ENCODE results near the gene MXI1. TPM values are rescaled to one million over a fixed set of nuclear protein-coding genes. Genes with fewer than 3 reads are reported as not detected.

MXI1 gene
- total RNA-seq, 1 donor from 2014 or later, result 35.8 TPM

DNA sequence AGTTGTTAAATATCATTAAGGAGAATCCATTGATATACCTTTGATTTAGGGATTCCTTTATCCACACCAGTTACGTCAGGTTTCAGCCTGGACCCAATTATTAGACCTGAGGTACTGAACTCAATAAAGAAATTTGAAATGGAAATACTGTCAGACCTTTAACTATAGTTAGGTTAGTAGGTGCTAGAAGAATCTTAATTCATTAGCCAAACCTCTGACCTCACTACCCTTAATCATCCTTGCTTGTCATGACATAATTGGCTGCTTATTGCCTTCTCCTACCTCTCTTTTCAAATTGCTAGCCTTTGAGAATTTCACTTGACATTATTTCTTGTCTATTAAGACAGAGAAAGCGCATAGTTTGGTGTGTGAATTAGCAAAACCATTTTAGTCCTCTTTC is 70.2 kb downstream of the MXI1 start:
- ATAC-seq, result no peak

DNA sequence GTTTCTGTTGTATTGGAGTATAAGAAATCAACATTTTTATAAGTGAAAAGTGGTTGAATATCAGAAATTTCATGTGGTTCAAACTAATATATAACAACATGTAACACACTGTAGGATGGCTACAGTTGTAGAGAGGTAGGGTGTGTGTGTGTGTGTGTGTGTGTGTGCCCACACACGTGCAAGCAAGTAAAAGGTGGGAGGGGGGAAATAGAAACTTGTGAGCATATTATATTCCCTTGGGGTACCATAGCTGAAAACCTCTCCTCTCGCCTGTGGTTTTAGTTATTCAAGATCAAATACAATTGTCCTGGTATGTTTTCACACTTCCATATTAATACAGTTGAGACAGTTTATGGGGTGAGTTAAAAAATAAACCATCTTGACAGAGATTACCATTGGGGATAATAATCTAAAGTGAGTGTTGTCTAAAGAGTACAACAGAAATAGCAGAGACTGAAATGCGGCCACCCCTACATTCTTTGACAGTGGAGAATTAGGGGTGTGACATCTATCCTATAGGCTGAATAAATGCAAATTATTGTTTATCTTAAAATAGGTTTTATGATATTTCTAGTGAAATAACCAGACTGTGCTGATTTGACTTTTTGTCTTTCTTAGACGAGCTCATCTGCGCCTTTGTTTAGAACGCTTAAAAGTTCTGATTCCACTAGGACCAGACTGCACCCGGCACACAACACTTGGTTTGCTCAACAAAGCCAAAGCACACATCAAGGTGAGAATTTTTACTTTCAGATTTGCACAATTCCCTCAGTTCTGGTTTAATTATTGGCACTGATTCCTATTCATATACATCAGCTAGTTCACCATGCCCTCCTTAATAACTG is 71.4 kb downstream of the MXI1 start:
- no peak for ATAC-seq

DNA sequence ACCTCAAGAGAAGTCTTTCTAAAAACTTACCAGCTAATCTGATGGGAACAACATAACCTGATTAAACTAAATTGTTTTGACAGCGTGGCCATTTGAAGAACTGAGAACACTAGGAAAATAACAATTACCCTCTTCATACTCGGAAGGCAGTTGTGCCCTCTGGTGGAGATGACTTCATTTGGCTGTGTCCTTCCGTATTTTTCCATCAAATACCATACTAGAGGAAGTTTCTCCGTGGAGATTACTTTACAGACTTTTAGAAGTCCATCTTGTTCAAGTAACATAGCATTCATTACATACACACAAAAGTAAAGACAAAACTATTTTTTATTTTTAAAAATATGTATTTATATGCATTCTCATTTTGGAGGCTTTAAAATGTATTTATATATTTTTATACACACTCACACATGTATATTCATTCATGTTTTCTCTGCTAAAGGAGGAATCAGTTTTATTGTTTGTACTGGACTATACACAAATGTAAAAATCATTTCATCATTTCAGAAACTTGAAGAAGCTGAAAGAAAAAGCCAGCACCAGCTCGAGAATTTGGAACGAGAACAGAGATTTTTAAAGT is 72.1 kb downstream of the MXI1 start:
- peak; percentile 75 for ATAC-seq

DNA sequence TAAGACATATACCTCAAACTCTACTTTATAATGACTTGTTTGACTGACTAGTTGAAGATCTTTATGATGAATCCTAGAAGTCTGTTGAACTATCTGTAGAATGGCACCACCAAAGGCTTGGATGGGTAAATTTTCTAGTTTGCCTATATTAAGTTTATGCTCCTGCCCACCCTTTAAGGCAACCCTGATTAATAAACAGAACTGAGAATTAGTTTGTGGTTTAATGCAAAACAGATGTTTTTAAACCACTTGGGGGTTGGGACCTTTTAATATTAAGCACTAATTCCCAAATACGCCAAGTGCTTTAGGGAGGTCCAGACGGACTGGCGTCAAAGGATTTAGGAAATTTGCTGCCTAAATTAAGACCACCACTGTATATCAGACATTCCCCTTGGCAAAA is 76.9 kb downstream of the MXI1 start:
- ATAC-seq, result no peak

DNA sequence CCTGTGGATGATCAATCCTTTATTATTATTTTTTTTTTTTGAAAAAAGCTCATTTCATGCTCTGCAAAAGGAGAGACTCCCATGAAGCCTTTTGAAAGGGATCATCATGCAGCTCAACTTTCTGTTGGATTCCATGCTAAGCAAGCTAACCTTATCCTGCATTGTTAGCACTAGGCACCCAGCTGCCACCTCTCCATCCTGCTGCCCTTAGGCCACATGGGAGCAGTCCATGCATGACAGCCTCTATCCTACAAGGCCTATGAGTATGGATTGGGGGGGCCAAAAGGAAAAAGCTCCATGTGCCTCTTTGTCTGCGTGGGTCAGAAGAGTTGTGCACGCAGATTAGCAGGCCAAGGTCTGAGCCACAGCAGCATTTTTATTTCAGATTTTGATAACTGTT is 78.1 kb downstream of the MXI1 start:
- ATAC-seq, result no peak

DNA sequence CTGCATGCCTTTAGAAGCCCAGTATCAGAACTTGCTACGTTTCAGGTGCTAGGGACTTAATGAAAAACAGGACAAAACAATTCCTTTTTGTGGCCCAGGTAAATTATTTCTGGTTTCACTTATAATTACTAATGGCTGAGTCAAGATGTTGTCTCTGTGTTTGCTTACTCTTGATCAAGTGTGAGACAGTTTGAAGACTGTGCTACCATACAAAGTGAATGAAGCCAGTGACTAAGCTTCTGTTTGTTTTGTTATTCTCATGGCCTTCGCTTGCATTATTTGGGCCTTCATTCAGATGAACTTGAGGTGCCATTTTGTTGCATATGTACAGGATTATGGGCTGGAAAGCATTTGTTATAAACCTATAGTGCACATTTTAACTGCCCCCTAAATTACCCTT is 79.4 kb downstream of the MXI1 start:
- ATAC-seq, result peak; percentile 51

DNA sequence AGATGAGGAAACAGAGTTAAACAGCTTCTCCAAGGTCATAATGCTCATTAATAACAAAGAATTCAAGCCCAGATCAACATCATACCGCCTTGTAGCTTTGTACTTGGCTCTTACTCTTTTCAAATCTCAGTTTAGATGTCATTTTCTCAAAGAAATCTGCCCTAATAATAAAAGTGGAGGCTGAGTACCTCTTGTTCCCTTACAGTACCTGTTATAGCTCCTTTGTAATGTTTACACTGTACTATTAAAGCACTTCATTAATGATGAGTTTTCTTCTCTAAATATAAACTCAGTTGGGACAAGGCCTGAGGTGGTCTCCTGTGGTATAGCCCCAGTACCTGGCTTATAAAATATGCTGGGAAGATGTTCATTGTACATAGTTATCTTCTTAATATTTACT is 89.6 kb downstream of the MXI1 start:
- no peak for ATAC-seq

DNA sequence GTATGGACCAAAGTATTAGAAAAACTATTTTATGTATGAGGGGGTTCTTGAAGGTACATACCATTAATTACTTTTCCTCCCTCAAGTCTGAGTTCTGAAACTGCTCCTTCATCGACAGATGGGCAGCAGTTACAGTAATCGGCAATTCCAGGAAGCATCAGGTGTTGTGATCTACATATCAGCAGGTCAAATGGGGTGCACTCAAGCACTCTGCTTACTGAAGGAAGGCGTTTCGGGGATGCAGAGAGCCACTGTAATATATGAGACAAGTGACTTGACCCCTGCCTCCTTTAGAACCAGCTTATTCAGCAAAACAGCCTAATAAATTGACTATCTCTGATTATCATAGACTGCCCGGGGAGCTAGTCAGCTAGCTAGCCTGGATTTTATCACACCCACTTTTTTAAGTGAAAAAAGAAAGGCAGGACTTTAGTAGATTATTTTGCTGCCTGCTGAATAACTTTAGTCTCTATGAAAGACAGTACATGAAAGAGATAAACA is 93.1 kb downstream of the MXI1 start:
- no peak for ATAC-seq

DNA sequence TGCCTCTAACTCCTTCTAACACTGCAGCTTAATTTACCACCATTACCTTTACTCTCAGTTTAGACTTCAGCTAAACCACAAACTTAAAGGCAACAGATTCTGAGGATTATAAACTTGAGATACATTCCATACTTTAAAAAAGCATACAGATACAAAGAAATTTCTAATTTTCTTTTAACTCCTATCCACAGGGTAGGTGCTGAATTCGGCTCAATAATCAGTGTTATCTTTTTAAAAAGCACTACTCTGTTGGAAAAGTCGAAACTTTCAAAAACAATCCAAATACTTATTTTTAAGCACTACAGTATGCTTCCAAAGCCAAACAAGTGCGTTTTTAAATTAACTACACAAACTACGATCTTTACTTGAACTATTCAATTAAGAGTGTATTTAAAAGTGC is 96.3 kb downstream of the MXI1 start:
- ATAC-seq, result no peak

DNA sequence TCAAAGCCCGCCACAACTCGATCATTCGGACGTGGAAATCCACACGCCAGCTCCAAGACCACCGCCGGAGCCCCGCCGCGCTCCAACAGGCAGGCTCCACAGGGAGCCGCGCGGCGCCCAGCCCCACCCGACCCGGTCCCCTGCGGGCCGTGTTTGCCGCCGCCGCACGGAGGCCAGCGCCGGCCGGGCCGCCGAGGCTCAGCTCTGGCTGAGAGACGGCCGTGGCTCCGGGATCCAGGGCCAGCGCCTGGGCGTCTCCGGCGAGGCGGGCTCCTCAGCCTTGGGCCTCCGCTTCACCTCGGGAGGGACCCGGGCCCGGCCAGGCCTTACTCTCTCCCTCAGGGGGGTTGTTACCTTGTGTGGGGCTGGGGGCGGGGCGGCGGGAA is 97.0 kb downstream of the MXI1 start:
- ATAC-seq, result peak; percentile 74

DNA sequence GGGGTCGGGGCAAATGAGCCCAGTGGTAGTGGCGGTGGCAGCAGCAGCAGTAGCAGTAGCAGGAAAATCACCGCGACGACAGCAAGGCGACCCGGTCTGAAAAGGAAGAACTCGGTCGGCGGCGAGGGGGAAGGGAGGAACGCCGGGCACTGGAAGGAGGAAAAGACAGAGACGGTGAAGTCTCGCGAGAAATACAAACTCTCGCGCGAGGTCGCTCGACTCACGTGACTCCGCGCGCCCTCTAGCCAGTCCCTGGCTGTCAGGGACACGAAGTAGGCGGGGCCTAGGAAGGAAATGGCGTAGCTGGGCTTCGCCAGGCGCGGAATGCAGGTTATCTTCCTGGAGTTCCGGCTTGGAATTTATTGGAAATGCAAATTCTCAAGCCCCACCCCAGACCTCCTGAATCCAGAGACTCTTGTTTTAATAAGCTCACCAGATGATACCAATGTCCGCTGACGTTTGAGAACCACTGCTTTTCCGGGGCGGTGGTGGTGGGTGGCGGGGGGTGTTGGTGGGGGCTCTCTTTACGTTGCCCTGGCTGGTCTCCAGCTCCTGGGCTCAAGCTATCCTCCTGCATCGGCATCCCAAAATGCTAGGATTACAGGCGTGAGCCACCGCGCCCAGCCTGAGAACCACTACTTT is 97.5 kb downstream of the MXI1 start, which contains the start of gene SMNDC1:
Gene SMNDC1, minus strand, starts transcription at position 141 of the 642 bp plus-strand sequence. CDS start 1,333 bp downstream, outside the sequence.
- ATAC-seq, result peak; percentile 97

DNA sequence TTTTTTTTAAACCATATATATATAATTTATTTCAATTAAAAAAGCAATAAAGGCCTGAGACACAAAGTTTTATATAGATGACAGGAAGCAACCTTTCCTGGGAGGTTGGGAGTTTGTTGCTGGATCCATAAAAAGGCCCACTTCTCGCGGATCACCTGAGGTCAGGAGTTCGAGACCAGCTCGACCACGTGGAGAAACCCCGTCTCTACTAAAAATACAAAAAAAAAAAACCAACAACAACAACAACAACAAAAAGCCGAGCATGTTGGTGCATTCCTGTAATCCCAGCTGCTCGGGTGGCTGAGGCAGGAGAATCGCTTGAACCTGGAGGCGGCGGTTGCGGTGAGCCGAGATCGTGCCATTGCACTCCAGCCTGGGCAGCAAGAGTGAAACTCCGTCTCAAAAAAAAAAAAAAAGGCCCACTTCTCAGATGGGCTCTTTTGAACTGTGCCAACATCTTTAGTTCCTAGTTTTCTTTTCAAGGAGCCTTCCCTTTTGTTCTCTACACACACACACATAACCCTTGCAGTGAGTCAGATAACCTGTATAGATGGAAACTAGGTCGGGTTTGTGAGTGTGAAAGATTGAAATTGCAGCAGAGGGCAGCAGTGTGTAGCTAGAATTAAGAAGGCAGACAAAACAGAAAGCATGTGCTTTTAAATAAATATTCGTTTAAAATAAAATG is 98.5 kb downstream of the MXI1 start:
- ATAC-seq, result peak; percentile 84

DNA sequence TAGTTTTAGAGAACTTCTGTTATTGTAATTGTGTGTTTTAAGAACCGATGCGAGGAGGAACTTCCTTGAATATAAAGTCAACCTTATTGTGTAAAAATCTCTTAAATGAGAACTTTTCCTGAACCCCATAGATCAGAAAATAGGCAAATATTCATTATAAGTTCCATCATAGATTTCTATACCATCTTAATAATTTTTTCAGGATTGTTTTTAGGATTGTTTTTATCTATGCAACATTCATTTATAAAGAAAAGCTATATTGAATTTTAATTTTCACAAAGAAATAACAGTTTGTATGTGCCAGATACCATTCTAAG is 99.0 kb downstream of the MXI1 start:
- ATAC-seq, result no peak

DNA sequence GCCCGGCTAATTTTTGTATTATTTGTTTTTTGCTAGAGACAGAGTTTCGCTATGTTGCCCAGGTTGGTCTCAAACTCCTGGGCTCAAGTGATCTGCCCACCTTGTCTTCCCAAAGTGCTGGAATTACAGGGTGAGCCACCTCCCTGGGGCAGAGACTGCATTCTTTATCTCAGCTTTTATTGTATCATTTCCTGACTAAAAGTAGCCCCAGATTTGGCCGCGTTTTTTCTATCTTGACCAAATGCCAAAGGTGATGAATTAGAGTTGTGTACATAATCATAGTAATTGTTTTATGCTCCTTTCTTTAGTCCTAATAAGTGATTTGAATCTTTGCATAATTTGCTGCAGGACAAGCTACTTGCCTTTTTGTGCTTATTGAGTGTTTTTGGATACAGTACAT is 100.4 kb downstream of the MXI1 start:
- no peak for ATAC-seq

DNA sequence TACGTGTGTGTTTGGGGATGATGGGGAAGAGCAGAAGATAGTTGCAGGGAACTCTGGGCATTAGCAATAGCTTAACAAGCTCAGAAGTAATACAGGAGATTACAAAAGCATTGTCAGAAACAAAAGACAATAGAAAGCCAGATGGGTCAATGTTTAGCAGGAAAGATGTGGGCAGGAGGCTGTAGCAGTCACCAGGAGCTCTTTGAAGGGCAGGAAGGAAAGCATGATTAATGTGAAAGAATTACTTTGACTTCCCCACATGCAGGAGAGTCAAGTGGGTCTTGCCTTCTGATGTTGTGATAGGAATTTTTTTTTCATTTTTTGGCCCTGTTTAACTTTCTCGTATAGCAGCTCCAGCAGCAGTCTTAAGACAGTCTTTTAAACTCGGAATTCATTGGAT is 103.3 kb downstream of the MXI1 start:
- no peak for ATAC-seq

DNA sequence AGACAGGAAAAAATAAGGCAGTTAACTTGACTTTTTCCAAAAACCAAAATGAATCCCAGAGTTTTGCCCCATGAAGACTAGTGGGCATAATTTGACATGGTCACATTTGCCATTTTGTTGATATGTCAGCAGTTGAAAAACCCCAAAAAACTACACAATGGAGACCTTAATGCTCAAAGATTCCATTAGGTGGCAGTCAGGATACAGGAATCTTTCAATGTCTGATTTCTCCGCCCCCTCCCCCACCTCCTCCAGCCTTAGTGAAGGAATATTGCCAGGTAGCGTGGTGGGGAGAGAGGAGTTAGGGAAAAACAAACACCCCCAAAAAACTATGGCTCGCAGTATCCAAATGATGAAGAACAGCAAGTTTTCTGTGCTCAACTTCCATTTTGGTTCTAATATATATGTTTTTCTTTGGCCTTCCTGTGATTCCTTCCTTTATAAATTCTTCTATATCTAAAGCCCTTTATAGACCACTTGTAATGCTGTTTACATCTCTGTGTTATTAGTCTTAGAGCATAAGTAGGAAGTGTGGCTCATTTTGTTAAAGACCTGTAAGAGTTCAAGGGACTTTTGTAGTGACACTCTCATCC is 104.0 kb downstream of the MXI1 start:
- peak; percentile 68 for ATAC-seq

DNA sequence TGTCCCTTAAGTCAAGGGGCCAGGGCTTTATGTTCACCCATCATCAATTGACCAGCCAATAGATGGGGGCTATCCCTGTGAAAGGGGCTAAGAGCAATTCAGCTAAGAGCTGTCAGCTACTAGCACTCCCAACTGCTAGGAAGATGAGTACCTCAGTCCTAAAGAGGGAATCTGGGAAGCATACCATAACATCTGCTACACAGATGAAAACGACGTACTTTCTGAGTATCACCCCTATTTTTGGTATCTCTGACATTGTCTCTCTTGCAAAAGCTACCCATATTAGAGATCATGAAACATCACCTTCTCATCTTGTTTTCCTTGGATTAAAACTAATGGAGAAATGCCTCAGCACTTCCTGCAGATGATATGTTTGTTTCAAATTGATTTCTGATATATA is 104.8 kb downstream of the MXI1 start:
- ATAC-seq, result no peak

DNA sequence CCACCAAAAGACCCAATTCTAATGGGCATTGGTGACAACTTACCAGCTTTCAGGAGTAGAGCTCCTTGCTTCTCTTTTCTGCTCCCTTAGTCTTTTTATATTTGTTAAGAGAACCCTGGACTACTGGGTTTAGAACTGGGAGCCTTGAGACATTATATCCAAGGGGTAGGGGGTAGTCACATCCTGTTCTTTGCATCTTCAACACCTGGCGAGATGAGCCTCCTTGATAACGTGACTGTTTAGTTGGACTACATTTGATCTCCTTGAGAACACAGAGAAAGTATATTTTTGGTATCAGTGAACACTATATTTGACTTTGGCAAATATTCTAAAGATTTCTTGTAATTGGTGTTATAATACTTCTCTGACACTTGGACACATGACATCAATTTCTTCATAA is 106.3 kb downstream of the MXI1 start:
- no peak for ATAC-seq

DNA sequence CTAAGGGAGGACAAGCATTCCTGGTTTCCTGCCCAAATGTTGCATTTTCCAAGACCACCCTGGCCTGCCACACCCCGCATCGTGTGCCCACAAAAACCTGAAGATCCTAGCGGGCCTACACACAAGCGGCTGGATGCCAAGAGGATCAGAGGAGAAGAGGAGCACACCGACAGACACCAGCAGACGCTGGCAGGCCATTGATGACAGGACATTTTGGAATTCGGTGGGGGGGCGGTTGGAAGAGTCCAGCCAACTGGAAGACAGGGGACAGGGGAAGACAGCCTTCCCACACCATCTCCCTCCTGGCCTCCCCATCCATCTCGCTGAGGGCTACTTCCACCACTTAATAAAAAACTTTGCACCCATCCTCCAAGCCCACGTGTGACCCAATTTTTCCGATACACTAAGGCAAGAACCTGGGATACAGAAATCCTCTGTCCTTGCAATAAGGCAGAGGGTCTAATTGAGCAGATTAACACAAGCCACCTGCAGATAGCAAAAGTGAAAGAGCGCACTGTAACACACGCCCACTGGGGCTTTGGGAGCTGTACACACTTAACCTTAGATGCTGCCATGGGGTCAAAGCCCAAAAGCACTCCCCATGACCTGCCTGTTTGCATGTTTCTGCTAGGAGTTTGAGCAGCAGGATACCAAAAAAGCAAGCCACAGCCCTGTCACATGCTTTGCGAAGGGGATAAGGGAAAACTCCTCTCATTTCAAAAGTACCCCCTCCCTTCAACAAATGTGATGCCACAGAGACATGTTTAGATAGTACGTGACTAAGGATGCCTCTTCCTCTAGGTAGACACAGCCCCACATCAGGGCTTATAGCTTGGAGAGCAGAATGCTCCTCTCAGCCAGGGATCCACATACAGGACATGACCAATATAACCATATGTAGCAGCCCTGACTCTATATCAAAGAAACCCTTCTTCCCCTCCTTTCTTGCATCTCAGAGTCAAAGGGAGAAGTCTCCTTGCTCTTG is 110.8 kb downstream of the MXI1 start:
- ATAC-seq, result peak; percentile 13

DNA sequence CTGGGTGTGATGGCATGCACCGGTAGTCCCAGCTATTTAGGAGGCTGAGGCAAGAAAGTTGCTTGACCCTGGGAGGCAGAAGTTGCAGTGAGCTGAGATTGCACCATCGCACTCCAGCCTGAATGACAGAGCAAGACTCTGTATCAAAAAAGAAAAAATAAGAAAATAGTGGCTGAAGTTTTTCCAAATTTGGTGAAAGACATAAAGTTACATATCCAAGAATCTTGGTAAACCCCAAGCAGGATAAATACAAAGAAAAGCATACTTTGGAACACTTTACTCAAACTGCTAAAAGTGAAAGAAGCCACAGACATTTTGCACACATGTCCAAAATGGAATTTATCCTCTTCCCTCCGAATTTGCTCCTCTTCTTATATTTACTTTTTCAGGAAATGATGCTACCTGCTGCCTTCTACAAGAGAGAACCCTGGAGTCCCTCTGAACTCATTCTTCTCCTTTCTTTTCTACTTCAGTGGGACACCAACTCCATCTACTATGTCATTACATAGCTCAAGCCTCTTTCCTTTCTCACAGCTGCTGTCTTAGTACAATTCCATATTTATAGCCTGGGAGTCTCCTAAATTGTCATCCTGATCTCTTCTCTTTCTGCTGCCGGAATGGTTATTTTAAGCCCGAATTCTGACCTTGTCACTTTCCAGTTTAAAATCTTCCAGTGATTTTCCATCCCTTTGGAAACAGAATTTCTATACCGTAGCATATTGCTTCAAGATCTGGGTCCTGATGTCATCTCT is 114.6 kb downstream of the MXI1 start:
- ATAC-seq, result no peak

DNA sequence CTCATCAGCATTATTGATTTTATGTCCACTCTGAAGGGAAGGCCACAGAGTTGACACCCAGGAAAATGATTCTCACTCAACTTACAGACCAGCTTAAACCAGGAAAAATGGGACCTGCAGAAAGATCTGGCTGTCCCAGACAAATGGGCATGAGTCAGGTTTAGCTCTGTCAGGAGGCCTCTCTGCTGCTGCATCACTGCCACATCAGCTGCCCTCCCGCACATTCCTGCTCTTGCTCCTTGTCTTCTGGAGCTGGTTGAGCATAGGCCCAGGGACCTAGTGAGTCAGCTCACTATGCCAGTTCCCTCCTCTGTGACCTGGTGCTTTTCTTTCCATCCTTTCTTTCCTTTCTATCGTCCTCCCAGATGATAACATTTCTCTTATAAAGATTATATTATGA is 116.1 kb downstream of the MXI1 start:
- peak; percentile 79 for ATAC-seq
